NCI-H1694 treated with DMSO at 0.1 percent for 48 hours (cell line): Measurements from ENCODE around the gene USP22.
"Not testable (repeated sequence)": the region's sequence is repeated elsewhere in the genome, so short reads cannot be mapped to it uniquely, and the experiment has no call there.

Experiments
- DNase-seq: peaks from one replicate; lab custom pipeline; 2025; lab: John Stamatoyannopoulos, UW

USP22 gene

DNA sequence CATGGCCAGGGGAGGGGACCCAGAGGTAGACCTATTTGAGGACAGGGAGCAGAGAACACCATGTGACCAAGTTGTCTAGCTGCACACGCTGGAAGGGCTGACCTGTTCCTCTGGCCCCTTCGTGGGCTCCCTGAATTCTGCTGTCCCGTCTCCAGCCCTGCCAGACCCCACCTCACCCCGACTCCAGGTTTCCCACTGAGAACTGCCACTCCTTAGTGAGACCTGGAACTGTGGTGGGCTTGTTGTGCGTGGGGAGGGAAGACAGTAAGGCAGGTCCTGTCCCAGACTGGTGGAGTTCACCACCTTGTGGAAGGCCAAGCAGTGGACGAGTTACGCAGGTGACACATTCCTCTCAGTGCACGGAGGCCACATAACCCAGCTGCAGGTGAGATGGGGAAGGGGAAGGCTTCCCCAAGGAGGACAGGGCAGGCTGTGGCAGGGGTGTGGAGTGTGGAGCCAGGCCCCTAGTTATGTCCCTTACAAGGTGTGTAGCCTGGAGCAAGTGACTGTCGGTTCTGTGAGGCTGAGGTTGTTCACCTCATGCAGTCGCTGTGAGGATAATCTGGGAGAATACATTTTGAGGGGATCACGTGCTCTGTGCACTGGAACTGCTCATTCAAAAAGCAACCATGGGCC, 54.7 kb downstream of the USP22 start:
- no peak for DNase-seq

DNA sequence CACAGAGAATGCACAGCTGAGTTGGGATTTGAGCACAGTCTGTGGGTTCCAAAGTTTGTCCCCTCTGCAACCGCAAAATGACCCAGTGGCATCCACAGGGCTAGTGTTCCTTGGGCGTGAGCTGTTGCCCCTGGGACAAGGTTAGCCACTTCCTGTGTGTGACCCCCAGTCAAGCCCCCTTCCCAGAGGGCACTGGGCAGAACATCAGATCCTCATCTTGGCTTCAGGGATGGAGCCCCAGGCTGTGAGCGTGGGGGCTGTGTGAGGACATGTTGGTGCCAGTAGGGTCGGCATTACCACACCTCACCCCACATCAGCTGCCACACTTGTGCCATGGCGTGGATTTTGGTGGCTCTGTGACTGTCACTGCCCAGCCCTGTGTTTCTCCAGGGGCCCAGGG, 55.3 kb downstream of the USP22 start:
- DNase-seq = no peak

DNA sequence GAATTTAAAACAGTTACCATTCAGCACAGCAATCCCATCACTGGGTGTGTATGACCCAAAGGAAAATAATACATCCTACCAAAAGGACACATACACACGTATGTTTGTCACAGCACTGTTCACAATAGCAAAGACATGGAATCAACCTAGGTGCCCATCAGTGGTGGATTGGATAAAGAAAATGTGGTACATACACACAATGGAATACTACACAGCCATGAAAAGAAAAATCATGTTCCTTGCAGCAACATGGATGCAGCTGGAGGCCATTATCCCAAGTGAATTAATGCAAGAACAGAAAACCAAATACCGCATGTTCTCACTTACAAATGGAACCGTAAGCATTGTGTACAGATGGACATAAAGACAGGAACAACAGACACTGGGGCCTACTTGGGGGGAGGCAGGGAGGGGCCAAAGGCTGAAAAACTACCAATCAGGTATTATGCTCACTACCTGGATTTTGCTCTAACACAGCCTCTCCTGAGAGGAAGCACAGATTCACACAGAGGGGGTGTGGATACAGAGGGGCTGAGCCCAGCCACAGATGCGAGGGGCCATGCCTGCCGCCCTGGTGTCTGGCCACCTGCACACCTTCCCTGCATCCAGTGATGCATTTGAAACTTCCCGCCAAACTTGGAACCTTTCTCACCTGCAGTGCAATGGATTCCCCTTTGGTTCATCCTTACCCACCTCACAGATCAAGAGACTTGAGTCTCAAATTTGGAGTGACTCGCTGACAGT, 55.9 kb downstream of the USP22 start:
- no peak for DNase-seq

DNA sequence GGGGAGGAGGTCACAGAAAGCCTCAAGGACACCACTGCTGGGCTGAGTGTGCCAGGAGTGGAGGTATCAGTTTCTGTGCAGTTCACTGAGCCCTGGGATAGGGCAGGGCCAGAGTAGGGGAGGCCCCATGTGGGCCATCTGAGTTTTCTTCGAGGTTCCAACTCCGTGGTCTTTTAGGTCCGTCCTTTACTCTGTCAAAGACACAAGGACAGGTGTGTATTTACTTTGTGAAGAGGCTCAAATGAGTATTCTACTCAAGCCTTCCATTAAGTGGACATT, 59.5 kb downstream of the USP22 start:
- no peak for DNase-seq

- no peak for DNase-seq
These were observed 60.0 kb downstream of the USP22 start for GRCh38 chr17:20982589-20983358.

GRCh38 chr17:20981046-20981920, 61.5 kb downstream of the USP22 start:
- DNase-seq = no peak

GRCh38 chr17:20979792-20980083, 63.1 kb downstream of the USP22 start:
- no peak for DNase-seq

GRCh38 chr17:20979007-20979791, 63.6 kb downstream of the USP22 start:
- not testable (repeated sequence) for DNase-seq

DNA sequence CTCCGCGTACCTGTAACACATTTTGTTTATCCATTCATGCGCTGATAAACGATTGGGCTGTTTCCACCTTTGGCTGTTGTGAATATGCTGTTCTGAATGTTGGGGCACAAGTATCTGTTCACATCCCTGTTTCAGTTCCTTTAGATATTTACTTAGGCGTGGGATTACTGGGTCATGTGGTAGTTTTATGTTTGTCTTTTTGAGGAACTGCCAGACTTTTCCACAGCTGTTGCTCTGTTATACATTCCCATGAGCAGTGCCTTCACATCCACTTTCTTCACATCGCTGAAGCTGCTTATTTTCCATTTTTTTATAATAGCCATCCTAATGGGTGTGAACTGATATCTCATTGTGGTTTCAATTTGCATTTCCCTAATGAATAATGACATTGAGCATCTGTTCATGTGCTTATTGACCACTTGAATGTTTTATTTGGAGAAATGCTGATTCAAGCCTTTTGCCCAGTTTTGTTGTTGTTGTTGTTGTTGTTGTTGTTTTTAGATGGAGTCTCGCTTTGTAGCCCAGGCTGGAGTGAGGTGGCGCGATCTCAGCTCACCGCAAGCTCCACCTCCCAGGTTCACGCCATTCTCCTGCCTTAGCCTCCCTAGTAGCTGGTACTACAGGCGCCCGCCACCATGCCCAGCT, 65.1 kb downstream of the USP22 start:
- DNase-seq = not testable (repeated sequence)

DNA sequence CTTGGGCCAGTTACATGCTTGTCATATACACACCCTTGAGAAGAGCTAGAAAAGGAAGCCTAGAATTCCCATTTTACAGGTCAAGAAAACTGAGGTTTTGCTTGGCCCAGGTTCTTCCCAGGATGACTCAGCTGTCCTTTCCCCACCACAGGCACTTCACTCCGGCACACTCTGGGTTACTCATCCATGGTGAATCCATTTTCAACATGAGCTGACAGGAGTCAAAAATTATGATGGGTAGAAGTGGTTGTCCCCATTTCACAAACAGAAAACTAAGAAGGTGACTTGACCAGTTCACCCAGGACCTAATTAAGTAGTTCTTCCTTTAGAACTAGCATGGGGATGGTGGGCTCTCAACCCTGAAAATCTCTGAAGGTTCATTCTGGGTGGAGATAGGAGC, 67.2 kb downstream of the USP22 start:
- DNase-seq = no peak

- DNase-seq = no peak
These were observed 72.5 kb downstream of the USP22 start for GRCh38 chr17:20970329-20970728.

DNA sequence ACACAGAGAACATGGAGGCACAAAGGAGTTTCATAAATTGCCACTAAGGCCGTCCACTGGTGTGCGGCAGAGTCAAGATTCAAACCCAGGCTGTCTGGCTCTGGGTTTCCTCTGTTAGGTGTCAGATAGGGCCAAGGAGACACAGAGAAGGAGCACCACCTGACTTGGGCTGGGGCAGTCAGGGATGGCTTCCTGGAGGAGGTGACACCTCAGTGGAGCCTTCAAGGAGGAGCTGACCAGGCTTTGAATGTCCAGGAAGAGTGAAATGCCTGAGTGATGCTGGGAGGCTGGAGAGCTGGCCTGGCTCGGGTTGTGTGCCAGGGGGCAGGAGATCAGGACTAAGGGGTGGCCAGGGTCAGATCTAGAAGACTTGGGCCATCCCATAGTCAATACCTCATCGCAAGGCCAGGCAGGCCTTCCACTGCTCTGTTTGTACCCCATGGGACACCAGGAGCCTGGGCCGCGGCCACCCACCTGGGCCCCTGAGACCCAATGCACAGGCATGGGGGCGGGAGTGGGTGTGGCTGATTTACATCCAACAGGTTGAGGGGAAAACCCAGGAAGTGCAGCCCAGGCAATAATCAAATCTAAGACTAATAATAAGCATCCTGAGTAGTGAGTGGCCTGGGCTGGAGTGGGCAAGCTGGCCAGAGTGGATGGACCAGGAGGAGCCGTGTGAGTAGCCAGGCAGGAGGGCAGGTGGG, 73.7 kb downstream of the USP22 start:
- no peak for DNase-seq

GRCh38 chr17:20967776-20968175, 75.0 kb downstream of the USP22 start:
- no peak for DNase-seq

- no peak for DNase-seq
These were observed 75.9 kb downstream of the USP22 start for GRCh38 chr17:20966870-20967269.

DNA sequence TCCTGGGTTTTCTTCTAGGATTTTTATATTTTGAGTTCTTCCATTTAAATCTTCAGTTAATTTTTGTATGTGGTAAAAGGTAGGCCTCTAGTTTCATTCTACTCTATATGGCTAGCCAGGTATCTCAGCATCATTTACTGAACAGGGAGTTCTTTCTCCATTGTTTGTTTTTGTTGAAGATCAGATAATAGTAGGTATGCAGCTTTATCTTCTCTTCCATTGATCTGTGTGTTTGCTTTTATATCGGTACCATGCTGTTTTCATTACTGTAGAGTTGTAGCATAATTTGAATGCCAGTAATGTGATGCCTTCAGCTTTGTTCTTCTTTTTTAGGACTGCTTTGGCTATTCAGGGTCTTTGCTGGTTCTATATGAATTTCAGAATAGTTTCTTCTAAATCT, 77.3 kb downstream of the USP22 start:
- no peak for DNase-seq

DNA sequence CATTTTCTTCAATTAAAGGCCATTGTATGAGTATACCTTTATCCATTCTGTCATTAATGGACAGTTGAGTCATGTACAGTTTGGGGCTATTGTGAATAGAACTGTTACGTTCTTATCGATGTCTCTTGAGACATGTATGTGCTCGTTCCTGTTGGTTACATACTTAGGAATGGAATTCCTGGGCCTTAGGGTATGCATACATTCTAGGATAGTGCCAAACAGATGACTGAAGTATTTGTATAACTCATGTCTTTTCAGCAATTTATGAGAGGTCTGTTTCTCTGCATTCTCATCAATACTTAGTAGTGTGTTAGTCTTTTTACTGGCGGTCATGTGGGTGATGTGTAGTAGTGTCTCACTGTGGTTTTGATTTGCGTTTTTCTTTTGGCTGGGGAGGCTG, 81.2 kb downstream of the USP22 start:
- no peak for DNase-seq

GRCh38 chr17:20960871-20961270, 81.9 kb downstream of the USP22 start:
- no peak for DNase-seq

DNA sequence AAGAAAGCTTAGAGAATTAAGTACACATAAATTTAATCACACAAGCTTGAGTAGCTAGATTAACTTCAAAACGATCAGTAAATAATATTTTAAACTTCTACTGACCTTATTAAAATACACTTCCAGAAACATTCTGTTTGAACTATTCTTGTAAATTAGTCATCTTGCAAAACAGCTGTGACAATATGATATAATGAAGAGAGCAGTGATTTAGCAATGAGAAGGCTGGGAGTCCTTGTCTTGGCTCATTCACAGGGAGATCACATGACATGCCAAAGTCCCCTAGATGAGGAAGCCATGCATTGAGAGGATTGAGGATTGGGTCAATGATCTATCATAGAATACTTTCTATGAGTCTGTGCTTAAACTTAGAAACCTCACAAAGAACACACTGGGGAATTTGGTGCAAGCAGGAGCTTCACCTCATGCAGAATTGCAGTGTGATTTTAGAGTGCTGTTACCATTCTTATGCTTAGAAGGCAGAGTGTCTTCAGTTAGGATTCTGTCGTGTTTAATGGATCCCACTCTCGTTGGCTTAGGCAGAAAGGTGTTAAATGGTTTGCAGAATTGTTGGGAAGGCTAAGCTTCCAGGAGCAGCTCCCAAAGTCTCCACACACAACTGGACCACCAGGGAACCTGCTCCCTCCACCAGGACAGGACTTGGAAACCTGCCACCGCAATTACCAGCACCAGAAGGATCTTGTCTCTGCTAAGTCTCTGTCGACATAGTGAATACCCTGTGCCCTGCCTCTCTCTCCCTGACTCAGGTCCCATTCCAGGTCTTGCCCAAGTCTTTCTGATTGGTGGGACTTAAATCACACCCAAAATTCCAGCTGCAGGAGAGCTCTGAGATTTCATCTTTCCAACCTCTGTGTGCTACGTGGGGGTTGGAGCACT, 87.1 kb downstream of the USP22 start:
- DNase-seq = no peak

DNA sequence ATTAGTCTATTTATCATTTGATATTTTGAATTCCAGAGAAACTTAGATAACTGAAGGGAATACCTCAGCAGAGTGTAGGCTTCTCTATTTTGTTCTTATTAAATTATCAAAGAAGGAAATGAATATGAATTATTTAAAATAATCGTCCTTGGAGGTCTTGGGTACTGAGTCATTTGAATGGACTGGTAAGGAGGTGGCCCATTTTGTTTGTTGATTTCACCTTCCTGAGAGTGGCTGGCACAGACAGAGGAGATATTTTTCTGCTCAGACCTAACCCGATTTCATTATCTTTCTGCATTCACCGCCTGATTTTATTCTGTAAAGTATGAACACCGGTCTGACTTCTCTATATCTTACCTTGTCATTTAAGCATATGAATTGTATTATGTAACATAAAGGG, 88.0 kb downstream of the USP22 start:
- no peak for DNase-seq

- no peak for DNase-seq
These were observed 90.6 kb downstream of the USP22 start for GRCh38 chr17:20952183-20952582.
